ENCODE data around the gene PEPD. TPM values are rescaled to one million over a fixed set of nuclear protein-coding genes. Genes with fewer than 3 reads are reported as not detected.

PEPD gene
- total RNA-seq, 4 donors from 2014 or later: 33.9 to 57.0 (median 45.0) TPM

- Histone ChIP-seq H3K9me3 (no peaks in the 10 kb centered on the region), H3K27me3 (no peaks in the 10 kb centered on the region), H3K4me1 (peaks cover 0 to 7% of the 10 kb centered on the region in 2 donors), H3K4me3 (no peak overlapping the region), H3K36me3 (no peaks in the 10 kb centered on the region), H3K27ac (no peak overlapping the region)
- TF ChIP-seq CTCF (IDR thresholded peaks at IDR 0.05 in 4 of 5, conservative IDR thresholded peaks at IDR 0.05 in 1 of 5) (no peak), POLR2A (IDR thresholded peaks at IDR 0.05) (no peak)
- DNase-seq (no peak), ATAC-seq (no peak)
- intact Hi-C loops (cut with DNase I; ENCODE audit: low total_unique reads) (no loop called here), in situ Hi-C loops (cut with MboI; ENCODE audit: low sequenced_read_pairs in 4 of 4) (loop anchor here in 2 of 4 donors (25.0 kb wide), 1 partner anchor 326 kb away; no protein-coding TSS in a partner anchor)
Measured at GRCh38 chr19:33435706-33436359, 85.8 kb downstream of the PEPD start.

- in situ Hi-C loops (cut with MboI; ENCODE audit: low sequenced_read_pairs in 4 of 4) (loop anchor here in 2 of 4 donors (25.0 kb wide), 1 partner anchor 327 kb away; no protein-coding TSS in a partner anchor), intact Hi-C loops (cut with DNase I; ENCODE audit: low total_unique reads) (no loop called here)
- DNase-seq (no peak), ATAC-seq (no peak)
- no peak overlapping the region for H3K4me3 ChIP-seq
- H3K36me3 ChIP-seq: no peaks in the 10 kb centered on the region
- peaks cover 0 to 7% of the 10 kb centered on the region in 2 donors for H3K4me1 ChIP-seq
- no peaks in the 10 kb centered on the region for H3K27me3 ChIP-seq
- no peaks in the 10 kb centered on the region for H3K9me3 ChIP-seq
- H3K27ac ChIP-seq: no peak overlapping the region
- TF ChIP-seq CTCF (IDR thresholded peaks at IDR 0.05 in 4 of 5, conservative IDR thresholded peaks at IDR 0.05 in 1 of 5) (no peak), POLR2A (IDR thresholded peaks at IDR 0.05) (no peak)
Measured at GRCh38 chr19:33434886-33435705, 86.5 kb downstream of the PEPD start.

- Histone ChIP-seq H3K27me3 (no peaks in the 10 kb centered on the region), H3K4me3 (no peak overlapping the region), H3K9me3 (no peaks in the 10 kb centered on the region), H3K36me3 (no peaks in the 10 kb centered on the region), H3K4me1 (peaks cover 0 to 7% of the 10 kb centered on the region in 2 donors), H3K27ac (no peak overlapping the region)
- no peak for ATAC-seq
- in situ Hi-C loops (cut with MboI; ENCODE audit: low sequenced_read_pairs in 4 of 4) (loop anchor here in 2 of 4 donors (25.0 kb wide), 1 partner anchor 328 kb away; no protein-coding TSS in a partner anchor), intact Hi-C loops (cut with DNase I; ENCODE audit: low total_unique reads) (no loop called here)
- DNase-seq: no peak
- TF ChIP-seq CTCF (IDR thresholded peaks at IDR 0.05 in 4 of 5, conservative IDR thresholded peaks at IDR 0.05 in 1 of 5) (no peak), POLR2A (IDR thresholded peaks at IDR 0.05) (no peak)
Measured at GRCh38 chr19:33434069-33434885, 87.3 kb downstream of the PEPD start.

GRCh38 chr19:33432446-33433170 is 89.0 kb downstream of the PEPD start:
- H3K27ac ChIP-seq: no peak overlapping the region
- intact Hi-C loops (cut with DNase I; ENCODE audit: low total_unique reads) (no loop called here), in situ Hi-C loops (cut with MboI; ENCODE audit: low sequenced_read_pairs in 4 of 4) (loop anchor here in 2 of 4 donors (25.0 kb wide), 1 partner anchor 330 kb away; no protein-coding TSS in a partner anchor)
- ATAC-seq (no peak), DNase-seq (no peak)
- H3K4me1 ChIP-seq: peaks cover 0 to 2% of the 10 kb centered on the region in 2 donors
- H3K9me3 ChIP-seq: no peaks in the 10 kb centered on the region
- no peaks in the 10 kb centered on the region for H3K36me3 ChIP-seq
- H3K27me3 ChIP-seq: no peaks in the 10 kb centered on the region
- no peak for TF ChIP-seq POLR2A (IDR thresholded peaks at IDR 0.05)
- no peak overlapping the region for H3K4me3 ChIP-seq
